Loucy (cell line): Measurements from ENCODE around the gene ZNF805.

Experiments
- H2AFZ ChIP-seq: fragments of 200-600 bp; sonication (generic); 2 replicates; pipeline ENCODE4 v1.6.0; 2016; ENCODE audit warnings: antibody characterized with exemption, mild to moderate bottlenecking, low read length, moderate library complexity
- H3F3A ChIP-seq: fragments of 200-600 bp; 2 replicates; pipeline ENCODE4 v1.6.0; 2016; ENCODE audit warnings: antibody characterized with exemption, low read depth, mild to moderate bottlenecking
- H3K27me3 ChIP-seq: fragments of 200-600 bp; sonication (generic); 2 replicates; pipeline ENCODE4 v1.6.1; 2014; ENCODE audit warnings: low read length, mild to moderate bottlenecking; ENCODE audit not compliant: insufficient read depth, poor library complexity, severe bottlenecking
- H3K36me3 ChIP-seq: fragments of 200-600 bp; sonication (generic); 2 replicates; pipeline ENCODE4 v1.6.1; 2016; ENCODE audit warnings: low read length; ENCODE audit not compliant: insufficient read depth
- H3K4me1 ChIP-seq: fragments of 200-600 bp; sonication (generic); 2 replicates; pipeline ENCODE4 v1.5.1; 2014; ENCODE audit warnings: low read length, mild to moderate bottlenecking; ENCODE audit not compliant: insufficient read depth, poor library complexity, severe bottlenecking
- H3K4me2 ChIP-seq: fragments of 200-600 bp; sonication (generic); 2 replicates; pipeline ENCODE4 v1.6.0; 2014; ENCODE audit warnings: antibody characterized with exemption, low read length, low read depth, mild to moderate bottlenecking; ENCODE audit not compliant: poor library complexity, severe bottlenecking
- H3K4me3 ChIP-seq: fragments of 200-600 bp; sonication (generic); 2 replicates; pipeline ENCODE4 v1.5.1; 2014; ENCODE audit warnings: low read length, mild to moderate bottlenecking, mixed read lengths; ENCODE audit not compliant: poor library complexity, severe bottlenecking
- H3K79me2 ChIP-seq: fragments of 200-600 bp; sonication (generic); 2 replicates; pipeline ENCODE4 v1.6.1; 2014; ENCODE audit warnings: low read length; ENCODE audit not compliant: insufficient read depth
- H3K9ac ChIP-seq: fragments of 200-600 bp; sonication (generic); 2 replicates; pipeline ENCODE4 v1.6.0; 2014; ENCODE audit warnings: mild to moderate bottlenecking, low read depth, low read length, moderate library complexity; ENCODE audit not compliant: poor library complexity, severe bottlenecking
- H3K9me2 ChIP-seq: fragments of 200-600 bp; sonication (generic); replicated peaks from 2 replicates; pipeline ENCODE4 v1.6.1; 2016; ENCODE audit warnings: low read depth, low read length, mixed read lengths
- H3K9me3 ChIP-seq: fragments of 200-600 bp; sonication (generic); 2 replicates; pipeline ENCODE4 v1.6.1; 2014; ENCODE audit warnings: mild to moderate bottlenecking, antibody characterized with exemption, low read length, low read depth; ENCODE audit not compliant: insufficient read depth
- H4K20me1 ChIP-seq: fragments of 200-600 bp; sonication (generic); 2 replicates; pipeline ENCODE4 v1.6.0; 2014; ENCODE audit warnings: antibody characterized with exemption, low read length, mild to moderate bottlenecking; ENCODE audit not compliant: insufficient read depth, poor library complexity, severe bottlenecking
- CTCF ChIP-seq: fragments of 200-600 bp; sonication (generic); conservative IDR thresholded peaks from 2 replicates; pipeline ENCODE4 v1.5.1; 2014; ENCODE audit warnings: mild to moderate bottlenecking, antibody characterized with exemption, low read length
- EZH2phosphoT487 ChIP-seq: fragments of 200-600 bp; IDR thresholded peaks from 2 replicates; pipeline ENCODE4 v1.6.1; 2018; ENCODE audit warnings: antibody characterized with exemption, mild to moderate bottlenecking, moderate library complexity, borderline replicate concordance

ZNF805 gene

GRCh38 chr19:57288373-57288772 lies 47.9 kb downstream of the ZNF805 start:
- Histone ChIP-seq H3K9me3 (no peaks in the 10 kb centered on the region), H4K20me1 (peaks cover 56% of the 10 kb centered on the region), H3K9ac (no peak overlapping the region), H3F3A (no peaks in the 10 kb centered on the region), H3K9me2 (no peaks in the 10 kb centered on the region), H3K79me2 (peaks cover 78% of the 10 kb centered on the region), H3K4me1 (no peaks in the 10 kb centered on the region), H3K4me2 (no peak overlapping the region), H3K36me3 (peaks cover 90% of the 10 kb centered on the region), H2AFZ (no peak overlapping the region), H3K4me3 (no peak overlapping the region), H3K27me3 (no peaks in the 10 kb centered on the region)
- TF ChIP-seq EZH2phosphoT487, result no peak
- TF ChIP-seq CTCF, result no peak

- Histone ChIP-seq H4K20me1 (peaks cover 50% of the 10 kb centered on the region), H3K36me3 (peaks cover 92% of the 10 kb centered on the region), H3K79me2 (peaks cover 66% of the 10 kb centered on the region), H3K9ac (no peak overlapping the region), H2AFZ (no peak overlapping the region), H3K27me3 (no peaks in the 10 kb centered on the region), H3K4me2 (no peak overlapping the region), H3K4me1 (no peaks in the 10 kb centered on the region), H3K9me3 (no peaks in the 10 kb centered on the region), H3K4me3 (no peak overlapping the region), H3F3A (no peaks in the 10 kb centered on the region), H3K9me2 (no peaks in the 10 kb centered on the region)
- TF ChIP-seq CTCF, result no peak
- TF ChIP-seq EZH2phosphoT487, result no peak
Measured at GRCh38 chr19:57290970-57291369, 50.5 kb downstream of the ZNF805 start.

GRCh38 chr19:57292547-57292946 lies 52.1 kb downstream of the ZNF805 start:
- Histone ChIP-seq H3F3A (no peaks in the 10 kb centered on the region), H3K4me1 (no peaks in the 10 kb centered on the region), H3K4me2 (no peak overlapping the region), H4K20me1 (peaks cover 54% of the 10 kb centered on the region), H3K27me3 (no peaks in the 10 kb centered on the region), H3K79me2 (peaks cover 61% of the 10 kb centered on the region), H3K9me2 (no peaks in the 10 kb centered on the region), H3K9ac (no peak overlapping the region), H3K36me3 (peaks cover 84% of the 10 kb centered on the region), H3K9me3 (no peaks in the 10 kb centered on the region), H3K4me3 (no peak overlapping the region), H2AFZ (no peak overlapping the region)
- no peak for TF ChIP-seq EZH2phosphoT487
- TF ChIP-seq CTCF, result no peak
